ENCODE results near the gene TSR3.
A peak's percentile ranks its signal among the peaks of the same experiment; 100 is the strongest.
"Not testable (repeated sequence)": the region's sequence is repeated elsewhere in the genome, so short reads cannot be mapped to it uniquely, and the experiment has no call there.

The TSR3 gene

DNA sequence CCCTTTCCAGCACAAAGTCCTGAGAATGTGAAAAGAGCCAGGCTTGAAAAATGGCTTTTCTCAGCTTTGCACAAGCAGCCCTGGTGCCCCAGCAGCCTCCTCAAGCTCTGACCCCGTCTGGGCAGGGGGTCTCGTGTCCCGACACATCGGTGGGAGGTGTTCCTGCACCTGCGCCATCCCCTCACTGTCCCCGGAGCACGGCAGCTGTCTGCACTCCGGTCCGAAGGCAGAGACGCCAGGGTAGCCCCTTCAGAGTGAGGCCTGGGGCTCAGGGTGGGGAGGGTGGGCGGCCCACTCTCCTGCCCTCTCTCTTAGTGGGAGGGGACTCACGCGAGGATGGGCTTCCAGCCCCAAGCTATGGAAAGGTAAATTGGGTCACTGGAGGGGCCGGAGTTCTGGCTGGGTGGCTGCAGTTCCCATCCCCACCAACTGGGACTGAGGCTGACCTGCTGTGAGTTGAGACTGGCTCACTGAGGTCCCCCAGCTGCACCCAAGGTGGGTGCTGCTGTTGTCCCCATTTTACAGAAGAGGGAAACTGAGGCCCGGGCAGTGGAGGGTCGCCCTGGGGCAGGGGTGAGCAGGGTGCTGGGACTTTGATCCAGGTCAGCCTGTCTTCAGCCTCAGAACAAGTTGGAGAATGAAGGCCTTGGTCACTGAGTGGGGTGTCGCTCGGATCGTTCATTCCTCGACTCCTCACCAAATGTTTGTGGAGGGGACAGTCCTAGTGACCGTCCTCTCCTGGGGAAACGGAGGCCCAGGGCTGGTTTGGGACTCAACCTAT lies 20.6 kb downstream of the TSR3 start:
- Histone ChIP-seq H3F3A (ENCODE audit: control insufficient read depth, insufficient read depth) (peaks cover 4% of the 10 kb centered on the region), H3K4me1 (ENCODE audit: control insufficient read depth, low read length) (peaks cover 19% of the 10 kb centered on the region), H3K9me3 (ENCODE audit: control insufficient read depth, insufficient read depth, low read length) (peaks cover 7% of the 10 kb centered on the region; the same call in 1 of the 2 replicates), H3K4me3 (ENCODE audit: low read length) (peak overlapping the region; percentile 47), H4K20me1 (ENCODE audit: control insufficient read depth, insufficient read depth, low read depth, low read length) (no peaks in the 10 kb centered on the region), H3K9me2 (replicated peaks; ENCODE audit: control insufficient read depth, low read length) (no peaks in the 10 kb centered on the region), H3K79me2 (ENCODE audit: control insufficient read depth, low read length) (no peaks in the 10 kb centered on the region), H3K4me2 (ENCODE audit: low read length) (peak overlapping the region; percentile 67), H3K27me3 (ENCODE audit: control insufficient read depth, low read length) (peaks cover 32% of the 10 kb centered on the region), H3K36me3 (ENCODE audit: control insufficient read depth, low read length) (no peaks in the 10 kb centered on the region), H3K27ac (ENCODE audit: low read depth, low read length) (no peak overlapping the region)
- no peak for TF ChIP-seq CTCF (IDR thresholded peaks at IDR 0.05; ENCODE audit: low read depth, low read length, poor library complexity, severe bottlenecking)

DNA sequence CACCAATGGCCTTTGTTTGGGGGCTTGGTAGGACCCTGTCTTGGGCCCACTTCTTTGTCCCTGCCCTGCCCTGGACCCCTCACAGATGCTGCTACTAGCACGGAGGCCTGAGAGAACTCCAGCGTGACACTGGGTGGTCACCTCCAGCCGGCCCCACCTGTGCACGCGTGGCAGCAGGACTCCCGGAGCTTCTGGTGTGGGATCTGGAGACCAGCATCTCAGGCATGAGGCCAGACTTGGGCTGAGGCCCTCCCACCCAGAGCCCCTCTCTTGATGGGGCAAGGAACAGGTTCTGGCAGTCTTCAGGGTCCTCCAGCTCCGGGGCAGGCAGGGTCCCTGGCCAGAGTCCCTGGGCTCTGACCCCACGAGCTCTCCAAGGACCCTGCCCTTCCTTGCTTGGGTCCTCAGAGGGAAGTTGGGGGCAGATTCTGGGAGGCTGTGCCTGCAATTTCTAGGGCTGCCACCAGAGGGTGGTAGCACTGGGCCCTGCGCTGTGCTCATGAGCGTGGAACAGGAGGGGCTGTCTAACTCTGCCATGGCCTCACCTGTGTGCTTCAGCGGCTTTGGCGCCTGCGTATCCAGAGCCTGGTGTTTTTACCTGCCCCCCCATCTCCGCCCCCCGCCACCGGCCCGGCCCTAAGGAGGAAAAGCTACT lies 21.3 kb downstream of the TSR3 start:
- Histone ChIP-seq H3K27me3 (ENCODE audit: control insufficient read depth, low read length) (peaks cover 25% of the 10 kb centered on the region), H3K4me3 (ENCODE audit: low read length) (no peak overlapping the region), H3K9me2 (replicated peaks; ENCODE audit: control insufficient read depth, low read length) (no peaks in the 10 kb centered on the region), H3K4me2 (ENCODE audit: low read length) (no peak overlapping the region), H4K20me1 (ENCODE audit: control insufficient read depth, insufficient read depth, low read depth, low read length) (no peaks in the 10 kb centered on the region), H3K9me3 (ENCODE audit: control insufficient read depth, insufficient read depth, low read length) (peaks cover 7% of the 10 kb centered on the region; the same call in 1 of the 2 replicates), H3K36me3 (ENCODE audit: control insufficient read depth, low read length) (no peaks in the 10 kb centered on the region), H3K79me2 (ENCODE audit: control insufficient read depth, low read length) (no peaks in the 10 kb centered on the region), H3K4me1 (ENCODE audit: control insufficient read depth, low read length) (peaks cover 14% of the 10 kb centered on the region), H3F3A (ENCODE audit: control insufficient read depth, insufficient read depth) (peaks cover 4% of the 10 kb centered on the region), H3K27ac (ENCODE audit: low read depth, low read length) (no peak overlapping the region)
- TF ChIP-seq CTCF (IDR thresholded peaks at IDR 0.05; ENCODE audit: low read depth, low read length, poor library complexity, severe bottlenecking): peak; percentile 77
- TF ChIP-seq EZH2phosphoT487 (IDR thresholded peaks at IDR 0.05; ENCODE audit: borderline replicate concordance, low read length): no peak

DNA sequence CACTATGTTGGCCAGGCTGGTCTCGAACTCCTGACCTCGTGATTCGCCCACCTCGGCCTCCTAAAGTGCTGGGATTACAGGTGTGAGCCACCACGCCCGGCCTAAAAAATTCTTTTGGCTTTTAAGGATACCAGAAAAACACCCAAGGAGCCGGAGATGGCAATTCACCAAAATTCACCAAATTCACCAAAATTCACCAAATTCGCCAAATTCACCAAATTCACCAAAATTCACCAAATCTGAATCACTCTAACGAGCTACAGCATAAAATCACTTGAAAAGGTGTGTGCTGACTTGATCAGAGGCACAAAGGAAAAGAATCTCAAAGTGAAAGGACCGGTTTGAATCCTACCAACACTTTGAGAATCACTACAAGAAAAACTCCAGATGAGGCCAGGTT lies 22.7 kb downstream of the TSR3 start:
- H3F3A ChIP-seq (ENCODE audit: control insufficient read depth, insufficient read depth); H3K9me3 ChIP-seq (ENCODE audit: control insufficient read depth, insufficient read depth, low read length); H3K36me3 ChIP-seq (ENCODE audit: control insufficient read depth, low read length); H3K79me2 ChIP-seq (ENCODE audit: control insufficient read depth, low read length); H4K20me1 ChIP-seq (ENCODE audit: control insufficient read depth, insufficient read depth, low read depth, low read length); H3K27ac ChIP-seq (ENCODE audit: low read depth, low read length); H3K4me2 ChIP-seq (ENCODE audit: low read length); H3K4me3 ChIP-seq (ENCODE audit: low read length); H3K9me2 ChIP-seq (replicated peaks; ENCODE audit: control insufficient read depth, low read length): not testable (repeated sequence)
- Histone ChIP-seq H3K27me3 (ENCODE audit: control insufficient read depth, low read length) (peaks cover 11% of the 10 kb centered on the region), H3K4me1 (ENCODE audit: control insufficient read depth, low read length) (peaks cover 14% of the 10 kb centered on the region)

DNA sequence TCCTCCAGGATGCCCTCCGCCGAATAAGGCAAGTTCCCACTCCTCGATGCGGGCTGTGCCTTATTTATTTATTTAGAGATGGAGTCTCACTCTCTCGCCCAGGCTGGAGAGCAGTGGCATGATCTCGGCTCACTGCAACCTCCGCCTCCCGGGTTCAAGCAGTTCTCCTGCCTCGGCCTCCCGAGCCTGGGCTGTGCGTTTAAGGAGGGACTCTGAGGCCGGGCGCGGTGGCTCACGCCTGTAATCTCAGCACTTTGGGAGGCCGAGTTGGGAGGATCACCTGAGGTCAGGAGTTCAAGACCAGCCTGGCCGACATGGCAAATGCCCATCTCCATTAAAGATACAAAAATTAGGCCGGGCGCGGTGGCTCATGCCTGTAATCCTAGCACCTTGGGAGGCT lies 23.5 kb downstream of the TSR3 start:
- not testable (repeated sequence) for H4K20me1 ChIP-seq (ENCODE audit: control insufficient read depth, insufficient read depth, low read depth, low read length); H3K4me3 ChIP-seq (ENCODE audit: low read length); H3K27ac ChIP-seq (ENCODE audit: low read depth, low read length); H3K27me3 ChIP-seq (ENCODE audit: control insufficient read depth, low read length); H3K9me3 ChIP-seq (ENCODE audit: control insufficient read depth, insufficient read depth, low read length); H3K79me2 ChIP-seq (ENCODE audit: control insufficient read depth, low read length); H3K9me2 ChIP-seq (replicated peaks; ENCODE audit: control insufficient read depth, low read length); H3K4me2 ChIP-seq (ENCODE audit: low read length); H3F3A ChIP-seq (ENCODE audit: control insufficient read depth, insufficient read depth)
- H3K36me3 ChIP-seq (ENCODE audit: control insufficient read depth, low read length): peaks cover 15% of the 10 kb centered on the region; the same call in 1 of the 2 replicates
- H3K4me1 ChIP-seq (ENCODE audit: control insufficient read depth, low read length): peaks cover 14% of the 10 kb centered on the region
